GM19468 (cell line): Measurements from ENCODE around the gene RNF144B.
"Not testable (repeated sequence)": the region's sequence is repeated elsewhere in the genome, so short reads cannot be mapped to it uniquely, and the experiment has no call there.

Source experiments
- ATAC-seq: cut with Tn5 transposase; IDR thresholded peaks from one replicate; pipeline ENCODE4 v1.9.1; 2021; ENCODE audit warnings: mild to moderate bottlenecking, moderate library complexity, moderate number of reproducible peaks; ENCODE audit not compliant: unreplicated experiment; ENCODE audit errors: extremely low read depth

Gene RNF144B

GRCh38 chr6:18432180-18432579 lies 45.0 kb downstream of the RNF144B start:
- ATAC-seq, result no peak

DNA sequence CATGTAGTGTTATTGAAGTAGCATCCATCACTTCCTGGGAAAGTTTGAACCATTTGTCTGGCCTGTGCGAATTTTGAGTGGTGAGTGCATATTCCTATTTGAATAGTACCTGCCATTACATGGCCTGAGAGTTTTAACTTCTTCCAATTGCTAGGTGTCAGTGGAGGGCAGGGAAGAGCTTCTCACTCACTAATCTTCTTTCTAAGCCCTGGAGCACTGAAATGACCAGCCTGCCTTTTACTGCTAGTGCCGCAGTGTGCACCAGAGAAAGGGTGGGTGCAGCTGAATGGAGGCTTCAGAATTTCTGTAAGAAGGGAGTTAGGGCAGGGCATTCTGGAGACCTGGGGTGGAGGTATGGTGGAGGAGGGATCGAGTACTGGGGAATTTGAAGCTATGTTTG lies 45.5 kb downstream of the RNF144B start:
- ATAC-seq, result no peak

- no peak for ATAC-seq
These were observed 45.9 kb downstream of the RNF144B start for GRCh38 chr6:18433059-18433458.

DNA sequence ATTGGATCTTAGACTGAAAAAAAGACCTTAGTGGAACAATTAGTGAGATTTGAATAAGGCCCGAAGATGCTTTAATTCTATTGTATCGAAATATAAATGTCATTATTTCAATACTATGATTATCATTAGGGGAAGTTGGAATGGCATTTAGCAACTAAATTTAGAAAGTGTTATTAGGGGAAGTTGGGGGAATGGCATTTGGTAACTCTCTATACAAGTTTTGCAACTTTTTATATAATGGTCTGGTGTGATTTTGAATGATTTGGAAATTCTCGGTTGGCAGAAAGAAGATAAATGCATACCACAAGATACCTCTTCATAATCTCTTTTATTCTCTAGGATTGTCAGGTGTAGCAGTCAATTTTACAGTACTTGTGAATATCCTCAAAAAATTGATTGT lies 49.2 kb downstream of the RNF144B start:
- no peak for ATAC-seq

DNA sequence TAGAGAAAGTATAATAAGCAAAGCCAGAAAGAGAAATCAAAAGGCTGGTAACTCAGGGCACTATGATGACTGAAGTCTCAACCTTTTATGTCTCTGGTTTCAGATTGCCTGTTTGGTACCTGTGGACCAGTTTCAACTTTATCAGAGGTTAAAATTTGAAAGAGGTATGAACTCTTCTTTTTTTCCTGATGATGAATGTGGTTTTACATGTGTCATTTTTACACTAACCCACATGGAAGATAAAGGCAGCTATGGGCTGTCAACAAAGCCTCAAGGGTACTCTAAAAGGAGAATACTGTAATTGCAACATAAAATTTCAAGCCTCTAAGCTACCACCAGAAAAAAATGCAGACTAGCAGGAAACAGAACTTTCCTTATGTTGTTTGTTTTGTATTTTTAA lies 52.4 kb downstream of the RNF144B start:
- no peak for ATAC-seq

DNA sequence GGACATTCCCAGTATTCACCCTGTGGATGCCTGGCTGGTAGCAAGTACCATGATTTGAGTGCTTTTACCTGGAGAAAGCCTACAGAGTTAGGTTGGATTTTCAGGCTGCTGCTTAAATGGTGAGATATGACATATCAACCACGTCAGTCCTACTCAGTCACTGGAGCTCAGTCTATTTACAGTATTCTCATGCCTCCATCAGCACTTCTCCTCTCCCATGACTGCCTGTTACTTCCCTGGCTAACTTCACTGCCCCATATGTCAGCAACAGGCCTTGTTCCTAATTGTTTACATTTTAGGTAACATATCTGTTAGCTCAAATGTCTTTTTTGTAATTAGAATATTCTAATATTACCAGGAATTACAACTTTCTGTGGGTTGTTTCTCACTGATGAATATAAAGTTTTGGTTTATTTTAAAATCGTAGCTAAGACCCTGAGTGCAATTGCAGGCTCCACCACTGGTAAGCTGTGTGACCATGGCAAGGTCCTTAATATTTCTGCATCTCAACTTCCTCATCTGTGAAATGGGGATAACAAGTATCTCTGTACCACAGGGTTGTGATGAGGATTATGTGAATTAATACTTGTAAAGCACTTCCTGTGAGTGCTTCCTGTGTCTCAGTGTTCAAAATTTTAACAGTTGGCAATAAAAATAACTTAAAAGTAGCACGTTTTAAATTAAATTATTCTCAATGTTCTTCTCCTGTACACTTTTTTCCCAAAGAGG lies 54.3 kb downstream of the RNF144B start:
- no peak for ATAC-seq

GRCh38 chr6:18444111-18444510 lies 57.0 kb downstream of the RNF144B start:
- no peak for ATAC-seq

- no peak for ATAC-seq
These were observed 58.1 kb downstream of the RNF144B start for GRCh38 chr6:18445228-18445627.

- ATAC-seq, result no peak
These were observed 59.6 kb downstream of the RNF144B start for GRCh38 chr6:18446771-18447170.

DNA sequence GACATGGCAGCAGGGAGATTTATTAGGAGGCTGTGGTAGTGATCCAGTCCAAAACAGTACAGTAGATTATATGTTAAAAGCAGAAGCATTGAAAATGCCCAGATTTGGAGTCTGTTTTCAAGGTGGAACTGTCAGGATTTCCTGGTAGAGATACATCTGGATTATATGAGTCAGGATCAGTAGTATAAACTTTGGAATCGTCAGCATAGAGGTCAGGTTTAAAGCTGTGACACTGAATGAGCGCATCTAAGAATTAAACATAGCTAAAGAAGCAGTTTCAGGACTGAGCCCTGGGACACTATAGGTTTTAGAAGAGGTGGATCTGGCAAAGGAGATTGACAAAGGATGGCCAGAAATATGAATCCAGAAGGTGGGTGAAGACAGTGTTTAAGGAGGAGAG lies 60.4 kb downstream of the RNF144B start:
- ATAC-seq, result no peak

GRCh38 chr6:18451756-18452155 lies 64.6 kb downstream of the RNF144B start:
- no peak for ATAC-seq

DNA sequence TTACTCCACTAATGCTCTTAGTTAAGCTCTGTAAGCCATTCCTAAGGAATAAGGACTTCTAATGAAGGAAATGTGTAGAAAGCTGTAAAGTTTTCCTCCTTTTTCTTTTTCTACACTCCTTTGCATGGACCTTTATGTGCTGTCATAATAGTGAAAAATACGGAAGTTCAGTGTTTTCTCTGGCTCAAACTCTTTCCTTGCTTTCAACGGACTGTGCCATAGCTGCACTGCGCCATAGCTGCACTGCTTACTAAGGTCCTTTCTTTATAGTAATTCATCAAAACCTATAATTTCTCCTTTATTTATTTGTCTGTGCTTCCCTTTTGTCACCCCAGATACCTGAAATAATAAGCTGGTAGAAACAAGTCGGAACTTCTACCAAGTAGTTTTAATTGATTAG lies 67.3 kb downstream of the RNF144B start:
- ATAC-seq, result no peak

- no peak for ATAC-seq
These were observed 70.1 kb downstream of the RNF144B start for GRCh38 chr6:18457065-18457737.

DNA sequence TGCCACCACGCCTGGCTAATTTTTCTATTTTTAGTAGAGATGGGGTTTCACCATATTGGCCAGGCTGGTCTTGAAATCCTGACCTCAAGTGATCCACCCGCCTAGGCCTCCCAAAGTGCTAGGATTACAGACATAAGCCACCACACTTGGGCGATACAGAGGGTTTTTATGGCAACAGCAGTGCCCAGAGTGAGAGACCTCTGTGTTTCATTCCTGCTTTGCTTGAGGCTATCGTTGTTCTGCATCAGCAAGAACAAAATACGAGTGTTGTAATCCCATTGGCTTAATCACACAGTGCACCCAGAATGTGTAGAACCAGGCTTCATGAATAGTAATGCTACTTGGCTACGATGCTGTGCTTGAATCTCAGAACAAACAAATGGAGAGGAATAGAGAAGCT lies 70.9 kb downstream of the RNF144B start:
- not testable (repeated sequence) for ATAC-seq

DNA sequence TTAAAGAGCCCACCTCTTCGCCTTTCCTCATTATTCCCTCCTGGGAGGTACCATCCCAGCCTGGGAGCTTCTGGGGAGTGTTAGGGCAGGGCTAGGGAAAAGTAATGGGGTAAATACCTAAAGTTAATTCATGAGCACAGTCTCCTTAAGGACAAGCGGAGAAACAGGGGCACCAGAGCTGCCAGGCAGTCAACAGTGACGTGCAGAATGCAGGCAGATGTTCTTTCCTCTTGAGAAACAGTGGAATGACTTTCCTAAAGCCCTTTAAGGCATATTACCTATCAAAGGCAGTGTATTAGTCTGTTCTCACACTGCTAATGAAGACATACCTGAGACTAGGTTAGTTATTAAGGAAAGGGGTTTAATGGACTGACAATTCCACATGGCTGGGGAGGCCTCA lies 76.3 kb downstream of the RNF144B start:
- ATAC-seq, result no peak

DNA sequence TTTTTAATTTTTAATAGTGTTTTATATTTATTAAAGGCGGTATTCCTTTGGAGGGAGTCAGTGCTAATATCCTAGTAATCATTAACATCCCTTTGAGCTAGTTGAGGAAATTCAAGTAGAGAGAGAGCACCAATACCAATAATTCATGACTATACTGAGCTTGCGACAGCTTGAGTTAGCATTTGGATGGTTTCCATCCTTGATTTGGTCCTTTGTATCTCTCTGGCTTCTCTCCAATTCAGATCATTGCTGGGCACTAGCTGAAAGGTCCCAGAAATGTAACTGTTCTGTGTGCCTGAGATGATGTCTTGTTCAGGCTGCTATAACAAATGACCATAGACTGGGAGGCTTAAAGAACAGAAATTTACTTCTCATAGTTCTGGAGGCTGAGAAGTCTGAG lies 77.0 kb downstream of the RNF144B start:
- ATAC-seq, result no peak

DNA sequence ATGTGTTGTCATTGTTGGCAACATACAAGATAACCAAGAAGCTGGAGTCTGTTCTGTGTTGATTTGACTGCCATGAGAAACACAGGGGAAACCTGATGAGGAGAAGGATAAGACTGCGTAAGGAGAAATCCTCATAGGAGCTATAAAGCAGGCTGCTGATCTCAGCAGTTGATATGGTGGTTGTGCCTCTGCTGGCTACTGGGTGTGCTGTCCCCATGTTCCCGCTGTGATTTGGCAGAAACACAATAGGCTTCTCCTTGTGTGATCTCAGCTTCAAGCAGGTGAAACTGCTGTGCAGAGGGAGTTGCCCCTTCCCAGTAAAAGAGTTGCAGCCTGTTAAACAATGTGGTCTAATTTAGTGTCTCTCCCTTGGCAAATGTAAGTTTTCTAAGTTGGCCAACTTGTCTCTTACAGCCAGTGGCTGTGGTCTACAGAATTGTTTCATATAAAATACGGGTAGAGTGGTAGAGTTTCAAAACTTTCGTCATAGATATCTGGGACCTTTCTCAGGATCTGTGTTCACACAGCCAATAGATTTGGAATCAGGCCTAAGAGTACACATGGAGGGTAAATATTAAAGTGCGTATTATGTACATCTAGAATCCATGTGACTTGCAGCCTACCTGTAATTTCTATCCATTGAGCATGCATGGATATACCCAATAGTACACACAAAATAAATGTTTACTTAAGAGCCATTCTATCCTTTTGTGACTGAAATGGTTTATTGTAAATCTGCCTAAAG lies 78.4 kb downstream of the RNF144B start:
- no peak for ATAC-seq

DNA sequence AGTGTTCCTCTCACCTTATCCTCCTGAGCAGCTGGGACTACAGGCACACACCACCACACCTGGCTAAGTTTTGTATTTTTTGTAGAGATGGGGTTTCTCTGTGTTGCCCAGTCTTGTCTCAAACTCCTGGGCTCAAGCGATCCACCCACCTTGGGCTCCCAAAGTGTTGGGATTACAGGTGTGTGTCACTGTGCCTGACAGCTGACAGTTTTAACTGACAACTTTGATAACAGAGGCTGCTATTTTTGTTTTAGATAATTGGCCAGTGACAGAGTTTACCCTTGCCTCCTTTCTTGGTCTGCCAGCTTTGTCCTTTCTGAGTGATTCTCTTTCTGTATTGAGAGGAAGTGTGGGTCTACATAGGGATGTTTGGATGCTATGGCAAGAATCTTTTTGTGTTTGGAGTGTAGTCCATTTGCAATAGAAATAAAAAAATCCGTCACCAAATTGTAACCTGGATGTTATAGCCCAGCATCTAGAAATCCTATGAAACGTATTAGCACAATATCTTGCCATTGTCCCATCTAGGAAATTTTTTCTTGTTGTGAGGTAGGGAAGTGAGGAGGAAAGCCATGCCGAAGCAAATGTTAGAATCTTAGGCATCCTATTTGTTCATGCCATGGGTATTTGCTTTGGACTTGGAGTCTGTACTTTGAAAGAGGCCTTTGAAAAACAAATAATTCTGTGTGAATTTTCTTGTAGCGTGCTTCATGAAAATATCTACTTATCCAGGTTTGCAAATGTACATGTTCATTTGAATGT lies 80.8 kb downstream of the RNF144B start:
- ATAC-seq, result no peak

- ATAC-seq, result no peak
These were observed 81.3 kb downstream of the RNF144B start for GRCh38 chr6:18468503-18468843.

DNA sequence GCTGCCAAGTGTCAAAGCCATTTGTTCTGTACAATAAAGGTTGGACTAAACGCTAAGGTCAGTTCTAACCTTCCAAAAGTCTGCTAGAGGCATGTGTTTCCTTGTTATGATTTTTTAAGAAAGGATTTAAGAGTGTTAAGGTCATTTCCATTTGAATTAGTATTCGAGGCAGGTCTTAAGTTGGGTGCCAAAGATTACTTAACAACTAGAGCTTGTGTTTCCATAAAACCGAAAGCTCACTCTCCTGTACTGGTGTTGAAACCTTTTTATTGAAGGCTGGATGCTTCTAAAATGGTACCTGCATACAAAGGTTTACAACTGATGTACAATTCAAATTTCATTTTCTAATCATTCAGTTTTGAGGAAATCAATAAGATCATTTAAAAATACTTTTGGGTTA lies 82.4 kb downstream of the RNF144B start:
- no peak for ATAC-seq
